HepG2 (cell line): ENCODE results near the gene SOX12. TPM values are rescaled to one million over a fixed set of nuclear protein-coding genes. Genes with fewer than 3 reads are reported as not detected.

Source experiments
- ATAC-seq: fragments of 200-7000 bp; cut with Tn5 transposase; 3 replicates; pipeline ENCODE4 v1.9.1; 2020; ENCODE audit warnings: mild to moderate bottlenecking, moderate library complexity
- BruUV-seq: library from RNA; stranded (reverse); fragments of 400-500 nt; replicated peaks from 2 replicates; lab custom pipeline; 2021; lab: Mats Ljungman, UMichigan
- CTCF ChIA-PET: fragments of 300-600 bp; formaldehyde crosslinking; extraction: SDS; loops from one replicate; lab custom pipeline; 2021; ENCODE audit warnings: low total read pairs, inconsistent platforms, low intra/inter-chr PET ratio; lab: Yijun Ruan, JAX
- POLR2A ChIA-PET: fragments of 350-600 bp; sonication (Branson Sonifier 250); formaldehyde crosslinking; loops from one replicate; lab custom pipeline; 2020; ENCODE audit warnings: antibody characterized with exemption, inconsistent platforms; lab: Yijun Ruan, JAX
- DNase-seq: peaks from one replicate; pipeline ENCODE4 v3.0.0-alpha.2; 2015; ENCODE audit warnings: low spot score
- FAIRE-seq: peaks from 3 replicates; lab custom pipeline; 2011; peaks lifted over from hg19 to GRCh38; lab: Jason Lieb, UNC
- H2AFZ ChIP-seq: one replicate; pipeline ENCODE4 v1.6.1; 2011; ENCODE audit warnings: low read length, inconsistent platforms
- H3K27ac ChIP-seq: fragments of 300-600 bp; 3 replicates; pipeline ENCODE4 v1.8.0; 2011; ENCODE audit warnings: mixed run types, mild to moderate bottlenecking, mixed read lengths, low read length, inconsistent platforms; ENCODE audit not compliant: insufficient read depth; ENCODE audit errors: extremely low read length
- H3K27me3 ChIP-seq, 2 experiments: fragments of 200-600 bp in 1 of 2; 2 replicates in 1 of 2; 3 replicates in 1 of 2; pipeline versions ENCODE4 v1.6.0 to v1.8.0; 2011; ENCODE audit warnings: low read length in 2 of 2, mild to moderate bottlenecking in 2 of 2, moderate library complexity in 2 of 2, inconsistent platforms in 1 of 2; ENCODE audit not compliant: insufficient read depth in 2 of 2, control insufficient read depth in 1 of 2
- H3K36me3 ChIP-seq, 2 experiments: fragments of 200-600 bp in 1 of 2; replicated peaks in 1 of 2; 2 replicates in 1 of 2; 3 replicates in 1 of 2; pipeline versions ENCODE4 v1.5.1 to v1.8.0; 2011; ENCODE audit warnings: low read length in 2 of 2, inconsistent platforms in 1 of 2; ENCODE audit not compliant: insufficient read depth in 2 of 2, control insufficient read depth in 1 of 2
- H3K4me1 ChIP-seq: 2 replicates; pipeline ENCODE4 v1.5.1; 2012; ENCODE audit warnings: low read length, inconsistent platforms; ENCODE audit not compliant: insufficient read depth
- H3K4me2 ChIP-seq: 2 replicates; pipeline ENCODE4 v1.6.0; 2011; ENCODE audit warnings: low read depth, low read length, inconsistent platforms
- H3K4me3 ChIP-seq, 3 experiments: fragments of 200-600 bp in 1 of 3; sonication (generic), shearing (Covaris generic) in 1 of 3; replicated peaks in 1 of 3; 2 replicates each; pipeline ENCODE4 v1.5.1; 2011 to 2016; ENCODE audit warnings: low read length in 3 of 3, inconsistent platforms in 2 of 3, low read depth in 2 of 3, mild to moderate bottlenecking in 2 of 3, control low read depth in 1 of 3, mixed read lengths in 1 of 3; ENCODE audit not compliant: insufficient read depth in 1 of 3
- H3K79me2 ChIP-seq: one replicate; pipeline ENCODE4 v1.6.1; 2011; ENCODE audit warnings: low read length, inconsistent platforms; ENCODE audit not compliant: insufficient read depth
- H3K9ac ChIP-seq: 2 replicates; pipeline ENCODE4 v1.6.0; 2011; ENCODE audit warnings: mild to moderate bottlenecking, low read depth, low read length, inconsistent platforms; ENCODE audit not compliant: insufficient read depth
- H3K9me3 ChIP-seq: 2 replicates; pipeline ENCODE4 v1.5.1; 2012; ENCODE audit warnings: mild to moderate bottlenecking, low read length
- H4K20me1 ChIP-seq: 2 replicates; pipeline ENCODE4 v1.6.0; 2011; ENCODE audit warnings: inconsistent platforms, mild to moderate bottlenecking, low read length, moderate library complexity; ENCODE audit not compliant: insufficient read depth
- CEBPZ ChIP-seq: IDR thresholded peaks from 2 replicates; pipeline ENCODE4 v1.6.1; 2012; ENCODE audit warnings: low read length, improper control_type of control experiment
- FOXK1 ChIP-seq: sonication (generic); formaldehyde crosslinking; IDR thresholded peaks from 2 replicates; pipeline ENCODE4 v1.4.0; 2020; ENCODE audit warnings: low read depth, missing genetic modification reagents, borderline replicate concordance
- HNF1A ChIP-seq, 2 experiments: sonication (generic) in 1 of 2; formaldehyde crosslinking in 1 of 2; IDR thresholded peaks; 2 replicates each; pipeline versions ENCODE4 v1.4.0 to v1.6.1; 2016 to 2020; ENCODE audit warnings: borderline replicate concordance in 1 of 2, low read depth in 1 of 2, mild to moderate bottlenecking in 1 of 2, missing genetic modification reagents in 1 of 2
- HOXA5 ChIP-seq: sonication (generic); formaldehyde crosslinking; IDR thresholded peaks from 2 replicates; pipeline ENCODE4 v1.4.0; 2020; ENCODE audit warnings: missing genetic modification reagents
- KLF6 ChIP-seq: IDR thresholded peaks from 2 replicates; pipeline ENCODE4 v1.8.0; 2016; ENCODE audit warnings: missing biosample characterization, missing genetic modification reagents
- PRDM15 ChIP-seq: sonication (generic); formaldehyde crosslinking; IDR thresholded peaks from 2 replicates; pipeline ENCODE4 v1.4.0; 2020; ENCODE audit warnings: missing genetic modification reagents
- RCOR2 ChIP-seq: IDR thresholded peaks from 2 replicates; pipeline ENCODE4 v1.6.1; 2016; ENCODE audit warnings: missing biosample characterization, missing genetic modification reagents
- TFAP4 ChIP-seq: sonication (generic); IDR thresholded peaks from 2 replicates; pipeline ENCODE4 v1.6.1; 2016; ENCODE audit warnings: low read depth, borderline replicate concordance
- ZFX ChIP-seq: sonication (generic); formaldehyde crosslinking; IDR thresholded peaks from 2 replicates; pipeline ENCODE4 v1.4.0; 2020; ENCODE audit warnings: mild to moderate bottlenecking, low read depth, missing genetic modification reagents, moderate library complexity
- ZFY ChIP-seq: sonication (generic); formaldehyde crosslinking; IDR thresholded peaks from 2 replicates; pipeline ENCODE4 v1.4.0; 2020; ENCODE audit warnings: missing genetic modification reagents
- ZNF230 ChIP-seq: sonication (generic); formaldehyde crosslinking; IDR thresholded peaks from 2 replicates; pipeline ENCODE4 v1.4.0; 2020; ENCODE audit warnings: mild to moderate bottlenecking, missing genetic modification reagents
- WGBS: methylation state at CpG from one replicate; pipeline ENCODE4 v1.1.6; 2017; ENCODE audit warnings: low lambda C conversion rate; 5-methylcytosine and 5-hydroxymethylcytosine counted together
- in situ Hi-C: cut with HindIII; loops from 2 replicates; pipeline ENCODE4 v1.10.0; 2017; ENCODE audit warnings: low pct_unique_long_range_greater_than_20kb; ENCODE audit not compliant: extremely low pct_ligation_motif_present
- intact Hi-C: fragments of 100-400 bp; cut with micrococcal nuclease; formaldehyde crosslinking; loops from one replicate; pipeline ENCODE4 v1.10.0; 2022; ENCODE audit not compliant: unreplicated experiment
- polyA plus RNA-seq, 8 experiments: library from polyadenylated mRNA; depleted of rRNA in 3 of 8; stranded (reverse) in 7 of 8; unstranded in 1 of 8; fragments of >200 nt; fragmentation: Illumina TruSeq in 4 of 8; extraction: Trizol in 4 of 8; gene quantifications; 2 replicates each; pipeline versions ENCODE4 v1.2.1 to v1.2.3, GENCODE V29; 2011 to 2016; ENCODE audit warnings: low read depth in 4 of 8, missing spikeins in 1 of 8, mixed read lengths in 1 of 8; ENCODE audit not compliant: insufficient read depth in 1 of 8
- total RNA-seq, 5 experiments: library from RNA; depleted of rRNA; stranded (reverse); fragments of >200 nt; fragmentation: Illumina TruSeq; extraction: Trizol; gene quantifications; 2 replicates each; pipeline ENCODE4 v1.2.3, GENCODE V29; 2016; ENCODE audit warnings: low read depth in 1 of 5

The SOX12 gene
- total and polyA plus RNA-seq, 2 of the 13 experiments (the other 11 are each of a cell fraction or from before 2014, with no cell fraction given): 10.0 to 18.7 TPM

- 79% methylated on average over 8 of the region's 8 CpGs for WGBS
- H3K27ac ChIP-seq: no peak overlapping the region
- CTCF ChIA-PET: no interaction called here
- H3K9ac ChIP-seq: no peak overlapping the region
- no peaks in the 10 kb centered on the region for H3K27me3 ChIP-seq
- ATAC-seq (no peak), FAIRE-seq (no peak), DNase-seq (no peak)
- H3K4me3 ChIP-seq: no peak overlapping the region
- no peak overlapping the region for H3K4me2 ChIP-seq
- no TSS peak for BruUV-seq
- intact Hi-C loops: no loop called here
- H4K20me1 ChIP-seq: no peaks in the 10 kb centered on the region
- H3K36me3 ChIP-seq: no peaks in the 10 kb centered on the region
- H3K9me3 ChIP-seq: no peaks in the 10 kb centered on the region
- in situ Hi-C loops: no loop called here
- no peak overlapping the region for H2AFZ ChIP-seq
- no peaks in the 10 kb centered on the region for H3K79me2 ChIP-seq
- POLR2A ChIA-PET: interaction anchor here (1.2 to 25.4 kb wide), 3 partner anchors 20 to 39 kb away, joined by 5 to 1587 read pairs (median 128); partner anchors contain the start of genes RBCK1 and TRIB3
- peaks cover 92% of the 10 kb centered on the region for H3K4me1 ChIP-seq
- no peak for TF ChIP-seq TFAP4
- no peak for TF ChIP-seq FOXK1 (CRISPR knock-in tag)
- peak; percentile 54; the same call in 1 of the 2 replicates for TF ChIP-seq PRDM15 (CRISPR knock-in tag)
- TF ChIP-seq HOXA5 (CRISPR knock-in tag): no peak
- TF ChIP-seq ZNF230 (CRISPR knock-in tag): no peak
- no peak for TF ChIP-seq ZFX
- no peak for TF ChIP-seq RCOR2 (CRISPR knock-in tag)
- TF ChIP-seq KLF6: no peak
- no peak for TF ChIP-seq CEBPZ
- TF ChIP-seq ZFY (CRISPR knock-in tag): no peak
- no peak for TF ChIP-seq HNF1A (IDR thresholded peaks at IDR 0.05; ENCODE audit: low read depth)
- TF ChIP-seq HNF1A (CRISPR knock-in tag; IDR thresholded peaks at IDR 0.05; ENCODE audit: borderline replicate concordance): no peak
These were observed 42.1 kb downstream of the SOX12 start for GRCh38 chr20:367486-367887.
